Fibroblast of peridontal ligament (primary cell): Measurements from ENCODE around the gene CD34.
A peak's percentile ranks its signal among the peaks of the same experiment; 100 is the strongest.
"Not testable (repeated sequence)": the region's sequence is repeated elsewhere in the genome, so short reads cannot be mapped to it uniquely, and the experiment has no call there.

ENCODE experiments used
- DNase-seq: peaks from one replicate; pipeline ENCODE4 v3.0.0-alpha.2; 2010; ENCODE audit errors: extremely low read depth

Gene CD34

DNA sequence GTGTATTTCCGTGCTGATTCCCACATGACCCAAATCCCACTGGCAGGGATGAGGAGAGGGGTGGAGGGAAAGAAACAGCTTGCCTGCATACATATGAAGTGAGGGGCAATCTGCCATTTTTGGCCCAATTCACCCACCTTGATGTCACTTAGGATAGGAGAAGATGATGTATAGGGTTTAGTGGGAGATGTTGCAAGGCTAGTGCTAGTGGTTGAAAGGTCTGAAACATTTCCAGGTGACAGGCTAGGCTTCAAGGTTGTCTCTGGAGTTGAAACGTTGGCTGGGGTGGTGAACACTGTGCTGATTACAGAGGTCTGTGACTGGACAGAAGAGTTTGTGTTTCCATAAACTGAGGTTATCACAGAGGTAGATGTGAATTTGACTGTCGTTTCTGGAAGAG is 12.1 kb downstream of the CD34 start:
- no peak for DNase-seq

DNA sequence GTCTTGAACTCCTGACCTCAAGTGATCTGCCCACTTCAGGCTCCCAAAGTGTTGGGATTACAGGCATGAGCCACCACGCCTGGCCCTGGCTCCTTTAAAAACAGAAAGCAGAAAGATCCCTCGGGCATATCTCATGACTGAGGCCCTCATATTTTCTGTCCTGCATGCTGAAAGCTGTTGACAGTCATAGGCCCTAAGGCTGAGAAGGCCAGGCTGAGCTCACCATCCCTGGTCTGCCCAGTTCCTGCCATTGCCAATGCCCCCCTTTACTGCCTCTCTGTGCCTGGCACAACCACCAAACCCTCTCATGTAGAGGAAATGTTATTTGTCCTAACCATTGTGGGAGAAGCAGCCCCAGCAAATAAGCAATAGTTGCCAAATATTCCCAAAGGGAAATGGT is 12.7 kb downstream of the CD34 start:
- no peak for DNase-seq

DNA sequence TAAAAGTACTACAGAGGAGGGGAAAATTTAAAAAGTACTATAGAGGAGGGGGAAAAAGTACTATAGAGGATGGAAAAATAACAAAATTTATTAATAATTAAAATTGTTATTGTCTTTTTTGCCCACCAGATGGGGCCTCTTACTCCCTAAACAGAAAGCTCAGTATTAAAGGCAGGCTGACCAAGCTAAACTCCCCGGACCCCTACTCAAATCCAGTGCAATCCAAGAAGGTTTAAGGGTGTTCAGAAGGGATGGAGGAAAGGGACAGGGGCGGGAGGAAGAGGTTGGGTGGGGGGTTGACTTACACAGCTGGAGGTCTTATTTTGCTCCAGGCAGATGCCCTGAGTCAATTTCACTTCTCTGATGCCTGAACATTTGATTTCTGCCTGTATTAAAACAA is 13.7 kb downstream of the CD34 start:
- DNase-seq, result peak; percentile 13

DNA sequence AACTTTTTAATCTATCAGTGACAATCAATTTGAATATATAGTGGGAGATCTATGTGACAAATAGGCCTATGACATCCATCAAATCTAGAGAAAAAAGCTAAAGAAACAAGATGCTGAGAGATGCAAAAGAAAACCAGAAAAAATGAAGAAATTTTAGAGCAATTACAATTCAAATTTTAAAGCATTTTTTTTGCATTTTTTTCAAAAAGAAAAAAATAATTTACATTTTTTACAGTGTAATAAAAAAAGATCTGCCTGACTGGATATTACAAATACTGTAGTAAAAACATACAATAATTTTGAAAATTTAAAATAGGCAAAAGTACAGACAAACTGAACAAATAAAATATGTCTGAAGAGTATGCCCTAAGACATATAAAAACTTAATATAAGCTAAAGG is 14.4 kb downstream of the CD34 start:
- no peak for DNase-seq

DNA sequence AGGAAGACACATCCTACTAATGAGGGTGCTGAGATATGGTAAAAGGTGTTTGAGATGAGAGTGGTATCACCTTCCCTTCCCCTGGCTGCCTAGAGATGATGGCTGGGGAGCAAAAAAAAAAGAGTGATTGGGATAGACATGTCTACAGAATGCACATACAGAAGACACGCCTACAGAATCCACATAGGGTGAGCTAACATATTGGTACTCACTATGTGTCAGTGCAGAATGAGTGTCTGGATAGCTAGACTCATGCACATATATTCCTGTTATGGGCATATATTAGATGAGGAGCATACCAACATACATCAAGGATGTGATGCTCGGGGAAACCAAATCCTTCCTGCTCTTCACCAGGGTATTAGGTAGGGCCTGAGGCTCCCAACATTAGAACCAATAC is 16.2 kb downstream of the CD34 start:
- no peak for DNase-seq

DNA sequence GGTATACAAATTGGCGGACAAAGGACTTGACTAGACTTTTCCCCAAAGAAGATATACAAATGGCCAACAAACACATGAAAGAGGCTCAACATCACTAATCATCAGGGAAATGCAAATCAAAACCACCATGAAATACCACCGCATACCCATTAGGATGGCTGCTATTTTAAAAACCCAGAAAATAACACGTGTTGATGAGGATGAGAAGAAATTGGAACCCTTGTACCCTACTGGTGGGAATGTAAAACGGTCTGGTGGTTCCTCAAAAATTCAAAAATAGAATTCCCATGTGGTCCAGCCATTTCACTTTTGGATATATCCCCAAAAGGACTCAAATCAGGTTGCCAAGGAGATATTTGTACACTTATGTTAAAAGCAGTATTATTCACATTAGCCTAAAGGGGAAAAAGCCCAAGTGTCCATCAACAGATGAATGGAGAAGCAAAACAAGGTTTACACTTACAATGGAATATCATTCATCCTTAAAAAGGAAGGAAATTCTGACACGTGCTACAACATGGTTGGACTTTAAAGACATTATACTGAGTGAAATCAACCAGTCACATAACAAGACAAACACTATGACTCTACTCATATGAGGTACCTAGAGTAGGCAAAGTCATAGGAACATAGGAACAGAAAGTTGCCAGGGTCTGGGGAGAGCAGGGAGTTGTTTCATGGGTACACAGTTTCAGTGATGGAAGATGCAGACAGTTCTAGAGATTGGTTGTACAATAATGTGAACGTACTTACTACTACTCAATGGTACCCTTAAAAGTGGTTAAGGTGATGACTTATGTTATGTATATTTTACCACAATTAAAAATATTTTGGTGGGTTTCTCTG is 17.0 kb downstream of the CD34 start:
- peak; percentile 16 for DNase-seq

DNA sequence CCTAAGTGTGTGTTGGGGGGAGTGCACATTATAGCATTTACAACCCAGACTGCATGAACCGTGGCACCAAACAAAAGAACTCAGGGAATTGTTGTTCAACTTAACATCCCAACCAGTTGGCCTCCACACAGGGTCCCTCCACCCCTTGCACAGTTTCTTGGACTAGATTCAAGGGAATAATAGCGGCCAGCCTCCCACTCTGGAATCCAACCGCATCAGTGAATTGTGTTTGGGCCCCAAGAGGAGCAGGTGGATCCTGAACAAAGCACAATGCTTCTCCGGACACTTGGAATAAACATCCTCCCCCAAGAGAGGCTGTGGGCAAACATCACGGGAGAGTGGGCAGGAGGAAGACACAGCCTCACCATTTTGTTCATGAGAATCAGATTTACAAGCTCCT is 18.2 kb downstream of the CD34 start:
- DNase-seq, result no peak

DNA sequence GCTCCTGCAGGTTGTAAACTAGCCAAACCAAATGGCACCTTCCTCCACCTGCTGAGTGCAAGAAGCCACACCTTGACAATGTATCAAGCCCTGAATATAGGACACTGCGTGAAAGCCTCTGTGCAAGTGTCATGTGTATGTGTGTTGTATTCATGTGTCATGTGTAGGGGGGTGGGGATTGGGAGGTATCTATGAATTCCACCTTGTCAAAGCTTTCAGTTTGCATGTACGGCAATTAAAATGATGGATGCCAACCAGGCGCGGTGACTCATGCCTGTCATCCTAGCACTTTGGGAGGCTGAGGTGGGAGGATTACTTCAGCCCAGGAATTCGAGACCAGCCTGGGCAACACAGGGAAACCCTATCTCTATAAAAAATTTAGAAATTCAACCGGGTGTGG is 19.8 kb downstream of the CD34 start:
- no peak for DNase-seq

DNA sequence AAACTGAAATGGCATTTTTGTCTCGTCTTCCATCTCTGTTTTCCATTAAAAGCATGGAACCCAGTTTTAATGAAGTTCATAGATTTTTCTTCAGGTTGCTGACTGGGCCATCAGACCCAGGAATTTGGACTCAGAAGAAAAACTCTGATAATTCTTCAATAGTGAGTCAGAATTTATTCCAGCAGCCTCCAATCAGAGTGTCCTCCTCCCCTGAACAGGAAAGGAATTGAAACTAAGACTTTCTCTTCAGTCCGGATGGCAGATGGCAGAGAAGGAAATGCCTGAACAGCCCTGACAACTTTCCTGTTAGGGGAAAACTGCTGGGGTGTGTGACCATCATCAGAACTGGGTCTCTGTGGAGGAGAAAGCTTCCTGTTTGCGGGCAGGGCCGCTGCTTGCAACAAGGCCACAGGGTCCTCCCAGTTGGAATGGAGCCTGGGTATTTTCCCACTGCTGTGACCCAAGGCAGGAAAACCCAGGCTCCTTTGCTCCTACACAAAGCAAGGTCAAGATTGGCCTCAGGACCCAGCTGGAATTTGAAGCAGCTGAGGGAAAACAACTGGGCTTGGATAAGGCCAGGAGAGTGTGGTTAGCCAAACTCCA is 20.7 kb downstream of the CD34 start:
- DNase-seq, result peak; percentile 81

DNA sequence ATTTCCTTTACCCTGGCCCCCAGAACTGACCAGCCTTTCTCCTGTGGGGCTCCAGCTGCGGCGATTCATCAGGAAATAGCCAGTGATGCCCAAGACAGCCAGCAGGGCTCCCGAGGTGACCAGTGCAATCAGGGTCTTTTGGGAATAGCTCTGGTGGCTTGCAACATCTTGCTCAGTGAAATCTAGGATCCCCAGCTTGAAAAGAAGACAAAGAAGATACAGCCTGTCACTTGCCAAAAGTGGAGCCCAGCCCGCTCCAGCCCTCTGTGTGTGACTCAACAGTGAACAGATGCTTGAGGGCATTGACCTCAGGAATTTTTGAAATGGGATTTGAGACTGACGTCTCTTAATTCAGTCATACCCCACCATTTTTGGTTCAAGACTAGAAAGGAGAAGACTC is 22.3 kb downstream of the CD34 start:
- peak; percentile 61 for DNase-seq

DNA sequence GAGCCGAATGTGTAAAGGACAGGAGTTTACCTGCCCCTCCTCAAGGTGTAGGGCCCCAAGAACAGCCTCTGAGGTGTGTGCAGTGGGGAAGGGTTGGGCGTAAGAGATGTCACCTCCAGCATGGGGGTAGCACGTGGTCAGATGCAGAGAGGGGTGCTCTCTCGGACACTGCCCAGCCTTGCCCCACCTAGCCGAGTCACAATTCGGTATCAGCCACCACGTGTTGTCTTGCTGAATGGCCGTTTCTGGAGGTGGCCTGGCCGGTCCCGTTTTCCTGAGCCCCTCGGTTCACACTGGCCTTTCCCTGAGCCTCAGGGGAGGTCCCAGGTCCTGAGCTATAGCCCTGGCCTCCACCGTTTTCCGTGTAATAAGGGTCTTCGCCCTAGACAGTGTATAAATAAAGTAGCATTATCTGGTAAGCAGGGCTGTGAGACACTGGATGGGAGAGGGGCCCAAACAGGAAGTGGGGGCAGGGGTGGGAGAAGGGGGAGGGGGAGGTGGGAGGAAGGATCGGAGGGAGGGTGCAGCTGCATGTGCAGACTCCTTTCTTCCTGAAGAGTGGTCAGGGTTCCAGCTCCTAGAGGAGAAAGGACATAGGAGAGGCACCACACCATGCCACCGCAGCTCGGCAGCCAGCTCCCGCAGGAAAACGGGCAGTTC is 23.3 kb downstream of the CD34 start:
- DNase-seq, result no peak

DNA sequence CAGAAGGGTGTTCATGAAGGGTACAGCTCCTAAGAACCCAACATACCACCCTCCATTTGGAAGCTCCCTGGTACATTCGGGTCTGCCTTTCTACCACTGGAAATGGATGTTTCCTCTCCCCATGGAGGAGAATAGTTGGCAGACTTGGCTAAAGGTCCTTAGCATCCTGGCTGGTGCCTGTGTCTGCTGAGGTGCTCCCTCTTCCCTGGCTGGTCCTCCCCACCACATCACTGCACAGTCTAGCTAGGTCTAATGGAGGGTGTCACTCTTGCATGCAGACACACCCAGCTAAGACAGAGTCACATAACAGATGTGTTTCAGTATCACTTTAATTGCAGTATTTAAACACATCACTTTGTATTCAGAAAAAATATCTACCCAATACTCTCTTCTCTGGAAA is 24.7 kb downstream of the CD34 start:
- no peak for DNase-seq

DNA sequence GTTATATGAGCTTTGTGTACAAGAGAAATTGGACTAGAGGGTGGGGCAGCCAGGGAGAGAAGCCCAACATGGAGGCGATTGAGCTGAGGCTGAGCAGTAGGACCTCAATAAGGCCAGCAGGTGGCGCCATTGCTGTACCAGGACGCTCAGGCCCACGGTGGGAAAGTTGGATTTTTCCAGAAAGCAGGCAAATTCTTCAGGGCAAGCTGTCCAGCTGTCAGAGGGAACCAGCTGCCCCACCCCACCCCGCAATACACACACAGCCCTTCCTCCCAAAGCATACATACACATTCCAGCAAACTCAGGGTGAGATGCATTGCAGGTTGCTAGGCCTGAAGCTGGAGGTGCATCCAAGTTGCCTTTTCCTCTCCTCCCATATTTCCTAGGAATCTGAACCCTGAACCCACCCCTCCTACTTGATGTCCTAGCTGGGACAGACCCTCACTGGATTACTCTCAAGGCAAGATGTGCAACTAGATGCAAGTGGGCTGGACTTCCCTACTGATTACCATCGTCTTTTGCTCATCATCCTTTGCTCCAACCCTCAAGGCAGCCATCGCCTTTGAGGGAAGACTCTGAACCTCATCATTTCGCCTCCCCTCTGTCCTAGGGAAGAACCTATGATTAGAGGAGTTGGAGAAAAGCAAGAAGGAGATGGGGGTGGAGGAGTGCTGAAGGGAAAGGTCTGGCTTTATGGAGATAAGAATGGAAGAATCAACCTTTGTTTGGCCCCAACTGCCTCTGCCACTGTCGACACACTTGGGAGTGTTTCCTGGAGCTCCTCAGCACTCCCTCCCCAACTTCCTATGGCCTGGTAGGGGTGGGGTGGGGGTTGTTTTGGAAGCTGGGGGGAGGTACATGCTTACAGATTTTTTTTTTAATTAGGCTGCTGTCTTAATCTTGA is 25.5 kb downstream of the CD34 start:
- peak; percentile 94 for DNase-seq

DNA sequence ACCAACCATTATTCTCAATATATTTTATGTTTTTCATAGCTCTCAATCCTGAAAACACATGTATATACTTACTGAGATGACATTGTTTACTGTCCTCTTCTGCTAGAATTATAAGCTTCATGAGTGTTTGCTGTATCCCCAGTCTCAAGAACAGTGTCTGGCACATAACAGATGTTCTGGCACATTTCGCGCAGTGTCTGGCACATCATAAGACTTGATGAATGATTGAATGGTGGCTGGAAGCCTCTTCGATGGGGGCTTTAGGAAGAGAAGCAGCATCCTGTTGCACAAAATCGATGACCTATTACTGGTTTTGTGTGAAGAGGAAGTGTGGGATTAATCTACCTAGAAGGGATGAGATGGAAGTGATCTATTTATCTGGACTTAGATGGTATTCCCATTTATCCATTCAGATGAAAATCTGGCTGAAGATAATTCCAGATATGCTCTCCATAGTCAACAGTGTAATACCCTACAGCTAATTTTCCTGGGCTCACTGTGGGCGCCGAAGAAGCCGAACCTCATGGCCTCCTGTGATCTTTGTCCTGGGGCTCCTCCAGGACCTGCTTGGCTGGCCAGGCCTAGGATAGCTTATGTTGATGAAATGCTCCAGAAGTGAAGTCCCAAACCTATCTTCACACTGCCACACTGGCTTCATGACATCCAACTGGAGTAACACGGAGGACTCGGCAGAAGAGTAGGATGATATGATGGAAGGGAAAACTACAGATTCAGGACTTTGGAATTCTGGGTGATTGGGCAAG is 26.5 kb downstream of the CD34 start:
- DNase-seq, result no peak

DNA sequence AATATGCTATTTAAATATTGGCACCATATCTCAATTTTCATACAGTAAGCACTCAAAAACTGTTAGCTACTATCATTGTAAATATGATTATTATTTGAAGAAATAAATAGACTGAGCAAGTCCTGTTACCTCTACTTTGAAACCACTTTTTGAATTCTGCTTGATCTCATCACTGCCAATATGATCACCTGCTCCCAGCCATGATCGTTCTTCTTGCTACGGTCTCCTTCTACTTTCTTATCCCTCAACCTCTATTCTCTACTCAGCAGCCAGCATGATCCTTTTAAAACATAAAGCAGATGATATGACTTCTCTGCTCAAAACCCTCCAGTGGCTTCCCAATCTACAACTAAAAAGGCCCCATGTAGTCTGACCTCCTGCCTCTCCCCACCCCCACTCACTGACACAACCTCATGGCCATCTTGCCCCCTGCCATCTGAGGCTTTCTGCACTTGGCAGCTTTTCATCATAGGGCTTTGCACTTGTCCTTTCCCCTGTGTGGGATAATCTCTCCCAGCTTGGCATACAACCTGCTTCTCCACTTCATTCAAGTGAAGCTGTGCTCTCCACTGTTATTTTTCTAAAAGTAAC is 27.2 kb downstream of the CD34 start:
- DNase-seq, result no peak

DNA sequence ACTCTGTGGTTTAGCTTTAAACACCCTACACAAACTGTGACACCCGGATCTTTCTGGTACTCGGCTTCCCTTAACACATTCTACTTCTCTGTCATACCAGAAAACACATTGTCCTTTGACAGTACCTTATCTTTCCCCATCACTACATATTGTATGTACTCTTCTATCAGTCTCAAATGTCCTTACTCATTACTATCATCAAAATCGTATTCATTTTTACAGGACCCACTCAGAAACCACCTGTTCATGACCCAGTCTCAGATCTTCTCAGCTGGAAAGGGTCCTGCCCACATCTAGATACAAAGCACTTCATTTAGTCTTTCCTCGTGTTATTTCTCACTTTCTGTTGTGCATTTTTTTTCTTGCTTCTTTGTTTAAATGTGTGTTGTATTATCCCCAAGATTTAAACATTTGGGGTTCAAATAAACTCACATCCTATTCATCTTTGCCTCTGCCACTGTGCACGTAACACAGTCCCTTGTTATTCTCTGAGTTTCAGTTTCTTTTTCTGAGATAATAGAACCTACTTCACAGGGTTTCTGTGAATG is 27.7 kb downstream of the CD34 start:
- DNase-seq, result no peak

DNA sequence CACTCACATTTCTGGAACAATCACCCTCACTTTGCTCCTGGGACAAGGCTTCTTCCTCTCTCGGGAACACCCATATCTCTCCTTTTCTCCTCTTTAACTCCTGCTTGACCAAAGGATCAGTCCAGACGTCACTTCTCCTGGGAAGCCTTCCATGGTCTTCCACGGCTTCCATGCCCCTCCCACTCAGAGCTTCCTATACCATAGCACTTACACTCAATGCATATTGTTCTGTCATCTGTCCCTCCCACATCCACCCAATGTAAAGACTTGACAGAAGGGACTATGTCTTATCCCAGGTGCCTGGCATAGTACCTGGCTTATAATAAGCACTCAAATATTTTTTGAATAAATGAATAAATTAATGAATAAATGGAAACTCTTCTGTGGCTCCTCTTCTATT is 28.2 kb downstream of the CD34 start:
- no peak for DNase-seq

DNA sequence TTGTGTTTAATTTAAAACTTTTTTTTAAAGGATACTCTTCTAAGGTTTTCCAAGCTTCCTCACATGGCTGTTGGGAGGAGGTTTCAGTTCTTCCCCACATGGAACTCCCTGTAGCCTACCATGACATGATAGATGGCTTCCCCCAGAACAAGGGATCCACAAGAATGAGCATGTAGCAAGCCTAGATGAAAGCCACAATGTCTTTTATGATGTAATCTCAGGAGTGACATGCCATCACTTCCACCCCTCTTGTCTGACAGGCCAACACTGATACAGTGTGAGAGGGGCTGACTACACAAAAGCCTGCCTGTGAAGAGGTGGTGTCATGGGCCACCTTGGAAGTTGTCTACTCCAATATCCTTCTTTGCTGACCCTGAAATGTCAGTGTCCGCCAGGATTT is 32.0 kb downstream of the CD34 start:
- no peak for DNase-seq

DNA sequence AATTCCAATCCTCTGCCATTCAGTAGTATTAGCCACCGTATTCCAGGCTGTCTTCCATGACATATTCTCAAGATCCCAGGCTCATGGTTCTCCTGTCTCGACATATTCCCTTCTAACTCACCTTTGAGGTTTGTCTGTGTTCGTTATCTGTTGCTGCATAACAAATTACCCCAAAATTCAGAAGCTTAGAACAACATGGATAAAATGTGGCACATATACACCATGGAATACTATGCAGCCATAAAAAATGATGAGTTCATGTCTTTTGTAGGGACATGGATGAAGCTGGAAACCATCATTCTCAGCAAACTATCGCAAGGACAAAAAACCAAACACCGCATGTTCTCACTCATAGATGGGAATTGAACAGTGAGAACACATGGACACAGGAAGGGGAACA is 33.0 kb downstream of the CD34 start:
- not testable (repeated sequence) for DNase-seq

DNA sequence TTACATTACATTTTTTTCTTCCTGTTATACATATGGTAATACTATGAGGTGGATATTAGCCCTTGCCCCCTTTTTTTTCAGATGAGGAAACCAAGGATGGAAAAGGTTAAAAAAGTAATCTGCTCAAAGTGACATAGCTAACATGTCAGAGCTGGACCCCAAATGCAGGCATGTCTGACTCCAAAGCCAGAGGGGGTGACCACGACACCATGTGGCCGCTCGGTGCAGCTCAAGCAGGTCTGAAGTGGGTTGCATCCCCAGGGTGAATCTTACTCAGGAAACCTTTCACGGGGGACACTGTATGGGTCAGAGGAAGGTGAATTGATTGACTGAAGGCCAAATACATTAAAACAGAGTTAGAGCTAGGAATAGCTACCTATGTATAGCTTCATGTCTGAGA is 34.8 kb downstream of the CD34 start:
- no peak for DNase-seq

DNA sequence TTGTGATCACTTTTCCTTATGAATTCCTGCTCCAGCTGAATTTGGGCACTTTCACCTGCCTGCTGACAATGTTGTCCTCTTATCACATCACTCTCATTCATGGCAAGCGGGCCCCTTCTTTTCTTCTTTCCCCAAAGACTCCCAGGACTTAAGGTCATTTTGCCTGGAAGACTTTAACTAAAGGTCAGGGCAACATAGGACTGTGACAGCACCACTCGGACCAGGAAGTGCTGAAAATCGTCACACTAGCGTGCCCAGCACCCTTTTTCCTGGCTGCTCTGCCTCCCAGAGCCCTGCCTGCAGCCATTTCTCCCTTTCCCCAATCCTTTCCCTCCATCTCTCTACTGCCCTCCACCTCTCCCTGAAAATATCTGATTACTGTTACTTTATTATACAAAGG is 35.4 kb downstream of the CD34 start:
- DNase-seq, result no peak
